ENCODE results near the gene CNNM1.

CNNM1 gene

DNA sequence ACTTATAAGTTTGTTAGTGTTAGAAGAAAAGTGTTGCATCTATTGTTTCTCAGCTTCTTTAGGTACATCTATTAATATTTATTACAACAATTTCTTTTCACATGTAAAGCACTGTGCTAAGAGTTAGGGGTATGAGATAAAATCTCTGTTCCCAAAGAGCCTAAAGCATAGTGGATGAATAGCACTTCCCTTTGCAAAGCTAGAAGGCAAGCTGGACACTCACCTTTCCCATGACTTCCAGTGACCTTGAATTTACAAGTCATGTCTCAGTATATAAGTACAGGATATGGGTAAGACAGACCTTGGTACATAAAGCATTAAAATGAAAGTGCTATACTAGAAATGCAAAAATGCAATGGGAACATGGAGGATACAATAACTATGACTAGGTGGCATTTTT, 8.7 kb downstream of the CNNM1 start:
- DNase-seq (ENCODE audit: low read depth): no peak

DNA sequence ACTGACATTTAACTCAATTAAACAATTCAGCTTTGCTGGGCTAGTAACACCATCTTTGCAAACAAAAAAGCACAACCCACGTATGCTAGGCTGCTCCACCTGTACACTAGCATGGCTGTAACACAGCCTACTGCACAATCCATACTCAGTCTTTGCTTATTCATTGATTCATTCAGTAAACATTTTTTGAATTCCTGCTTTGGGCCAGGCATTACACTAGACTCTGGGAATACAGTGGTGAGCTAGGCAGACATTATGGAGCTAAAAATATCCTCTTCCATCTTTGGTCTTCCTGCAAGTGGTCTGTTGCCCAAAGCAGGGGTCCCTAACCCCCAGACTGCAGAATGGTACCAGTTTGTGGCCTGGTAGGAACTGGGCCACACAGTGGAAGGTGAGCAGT, 9.9 kb downstream of the CNNM1 start:
- peak; percentile 8 for DNase-seq (ENCODE audit: low read depth)

DNA sequence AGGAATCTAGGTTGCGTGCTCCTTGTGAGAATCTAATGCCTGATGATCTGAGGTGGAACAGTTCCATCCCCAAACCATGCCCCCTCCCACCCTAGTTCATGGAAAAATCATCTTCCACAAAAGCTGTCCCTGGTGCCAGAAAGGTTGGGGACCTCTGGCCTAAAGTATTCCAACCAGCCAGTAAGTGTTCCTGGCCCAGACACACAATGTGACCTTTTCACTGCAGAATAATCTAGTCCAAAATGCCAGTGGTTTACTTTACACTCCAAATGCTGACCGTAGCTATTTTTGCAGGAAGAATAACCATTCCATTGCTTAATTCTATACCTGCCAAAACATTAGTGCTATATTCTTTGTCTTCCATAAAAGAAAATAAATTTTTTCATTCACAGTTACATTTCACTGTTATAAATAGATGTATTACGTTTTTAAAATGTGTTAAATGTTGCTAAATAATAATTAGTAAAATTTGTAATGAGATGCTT, 10.4 kb downstream of the CNNM1 start:
- DNase-seq (ENCODE audit: low read depth): no peak

DNA sequence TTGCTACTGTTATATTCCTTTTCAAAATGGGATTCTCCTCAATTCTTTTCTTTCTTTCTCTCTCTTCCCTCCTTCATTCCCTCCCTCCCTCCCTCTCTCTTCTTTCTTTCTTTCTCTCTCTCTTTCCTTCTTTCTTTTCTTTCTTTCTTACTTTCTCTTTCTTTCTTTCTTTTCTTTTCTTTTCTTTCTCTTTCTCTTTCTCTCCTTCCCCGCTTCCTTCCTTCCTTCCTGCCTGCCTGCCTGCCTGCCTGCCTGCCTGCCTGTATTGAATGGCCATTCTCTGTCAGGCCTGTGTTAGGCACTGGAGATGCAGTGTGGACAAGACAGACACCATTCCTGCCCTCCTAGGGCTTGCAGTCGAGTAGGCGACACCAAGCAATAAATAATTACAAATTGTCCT, 11.5 kb downstream of the CNNM1 start:
- DNase-seq (ENCODE audit: low read depth): no peak

DNA sequence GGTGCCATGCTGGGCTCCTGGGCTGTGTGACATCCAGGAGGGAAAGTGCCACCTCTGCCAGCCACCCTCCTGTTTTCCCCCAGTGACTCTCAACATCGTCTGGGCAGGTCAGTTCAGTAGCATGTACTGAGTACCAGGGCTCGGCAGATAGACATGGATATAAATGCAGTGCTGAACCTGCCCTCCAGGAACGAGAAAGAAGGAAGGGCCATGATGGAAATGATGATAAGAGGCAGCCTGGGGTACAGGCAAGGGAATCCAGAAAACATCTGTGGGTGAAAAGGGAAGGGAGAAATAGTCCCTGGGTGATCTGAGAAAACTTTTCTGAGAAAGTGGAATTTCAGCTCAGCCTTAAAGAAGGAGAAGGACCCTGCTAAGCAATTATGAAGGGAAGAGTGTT, 12.1 kb downstream of the CNNM1 start:
- DNase-seq (ENCODE audit: low read depth): no peak

DNA sequence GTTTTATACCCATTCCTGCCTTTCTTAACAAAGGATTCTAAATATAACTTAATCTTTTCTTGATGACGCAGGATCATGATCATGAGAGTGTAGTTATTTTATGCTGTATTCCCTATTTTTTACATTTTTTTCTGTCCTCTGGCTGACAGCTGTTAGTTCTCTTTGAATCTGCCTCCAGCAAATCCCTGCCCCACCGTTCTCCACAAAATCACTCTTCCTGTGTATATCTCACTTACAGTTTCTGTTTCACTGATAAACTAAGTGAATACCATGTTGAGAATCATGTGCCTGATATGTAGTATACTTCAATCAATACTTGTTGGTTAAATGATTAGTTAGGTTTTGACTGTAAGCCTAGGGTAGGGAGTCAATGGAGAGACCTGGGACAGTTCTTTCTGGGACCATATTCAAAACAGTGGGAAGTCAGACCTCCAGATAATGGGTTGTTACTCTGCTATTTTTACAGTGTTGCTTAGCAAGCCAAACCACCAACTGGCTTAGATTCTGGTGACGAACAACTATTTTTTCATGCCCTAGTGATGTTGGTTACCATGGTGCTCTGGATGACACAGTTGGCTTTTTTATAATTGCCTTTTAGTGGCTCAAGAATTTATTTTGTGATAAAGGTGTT, 12.8 kb downstream of the CNNM1 start:
- no peak for DNase-seq (ENCODE audit: low read depth)

DNA sequence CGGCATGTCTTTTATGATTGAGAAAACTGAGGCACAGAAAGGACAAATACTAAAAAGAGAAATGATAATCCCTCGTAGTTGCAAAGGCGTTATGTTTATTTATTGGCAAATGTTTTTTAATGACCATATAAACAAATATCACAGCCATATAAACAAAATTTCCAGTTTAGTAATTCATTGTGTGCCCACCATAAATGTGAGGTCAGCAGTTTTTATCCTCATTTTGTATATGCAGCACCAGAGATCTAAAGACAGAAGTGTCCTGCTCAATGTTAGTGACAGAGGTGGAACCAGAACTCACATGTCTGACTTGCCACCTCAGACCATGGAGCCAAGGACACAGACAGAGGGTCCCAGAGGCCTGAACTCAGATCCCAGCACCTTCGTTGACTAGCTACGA, 14.1 kb downstream of the CNNM1 start:
- no peak for DNase-seq (ENCODE audit: low read depth)

DNA sequence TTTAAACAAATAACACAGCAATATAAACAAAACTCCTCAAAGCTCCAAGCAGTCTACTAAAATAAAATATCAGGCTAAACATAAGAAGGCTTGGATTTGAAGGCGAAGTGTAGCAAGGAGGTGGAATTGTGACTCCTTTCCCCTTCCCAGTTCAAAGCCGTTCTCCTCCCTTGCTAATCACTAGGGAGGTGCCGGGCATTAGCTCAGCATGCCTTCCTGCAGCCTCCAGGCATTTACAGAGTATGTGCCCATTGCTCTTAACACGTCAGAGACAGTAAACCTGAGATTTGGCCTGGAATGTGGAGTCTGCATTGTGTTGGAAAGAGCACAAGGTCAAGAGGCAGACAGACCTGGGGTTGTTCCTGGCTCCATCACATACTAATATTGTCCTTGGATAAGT, 15.6 kb downstream of the CNNM1 start:
- DNase-seq (ENCODE audit: low read depth): no peak

DNA sequence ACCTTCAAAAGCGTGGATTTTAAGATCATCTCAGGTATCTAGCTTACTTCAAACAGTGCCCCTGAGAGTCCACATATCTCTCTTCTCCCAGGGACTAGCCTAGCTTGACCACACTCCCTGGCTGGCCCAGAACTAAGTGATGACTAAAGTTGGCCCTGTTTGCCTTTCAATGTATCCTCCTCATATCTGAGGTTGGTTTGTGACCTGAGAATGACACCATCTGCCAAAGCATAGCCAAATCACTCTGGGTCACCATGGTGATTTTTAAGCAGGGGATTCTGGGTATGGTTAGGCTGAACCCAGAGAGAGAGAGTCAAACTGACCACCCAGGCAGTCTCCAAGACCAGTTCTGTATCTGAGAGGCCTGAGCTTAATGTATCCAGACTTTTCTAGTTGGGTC, 16.2 kb downstream of the CNNM1 start:
- DNase-seq (ENCODE audit: low read depth): no peak

DNA sequence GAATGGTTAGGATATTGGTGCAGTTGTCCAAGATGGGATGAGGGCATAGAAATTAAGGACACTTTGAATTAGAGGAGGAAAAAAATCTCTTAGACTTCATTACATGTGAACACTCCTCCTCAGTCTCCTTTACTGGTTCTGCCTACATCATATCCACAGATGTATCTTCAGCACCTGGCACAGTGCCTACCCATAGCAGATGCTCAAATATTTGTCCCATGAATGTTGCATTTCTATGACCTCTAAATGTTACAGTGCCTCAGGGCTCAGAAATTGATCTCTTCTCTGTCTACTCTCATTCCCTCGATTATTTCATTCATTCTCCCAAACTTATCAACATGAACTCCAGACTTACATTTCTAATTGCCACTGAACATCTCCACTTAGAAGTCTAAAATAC, 17.1 kb downstream of the CNNM1 start:
- peak; percentile 38 for DNase-seq (ENCODE audit: low read depth)

DNA sequence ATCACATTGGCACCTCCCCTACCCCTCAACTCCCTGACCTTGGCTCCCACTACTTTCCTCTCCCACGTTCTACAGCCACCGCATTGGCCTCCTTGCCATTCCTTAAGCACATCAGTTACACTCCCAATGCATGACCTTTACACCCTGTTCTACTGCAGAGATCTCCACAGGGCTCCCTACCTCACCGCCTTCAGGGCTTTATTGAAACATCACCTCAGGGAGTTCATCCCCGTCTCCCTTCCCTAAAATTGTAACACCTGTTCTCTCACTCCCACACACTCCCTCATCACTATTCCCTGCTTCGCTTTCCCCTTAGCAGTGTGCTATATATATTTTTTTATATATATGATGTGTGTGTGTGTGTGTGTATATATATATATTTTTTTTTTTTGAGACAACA, 18.5 kb downstream of the CNNM1 start:
- DNase-seq (ENCODE audit: low read depth): no peak

DNA sequence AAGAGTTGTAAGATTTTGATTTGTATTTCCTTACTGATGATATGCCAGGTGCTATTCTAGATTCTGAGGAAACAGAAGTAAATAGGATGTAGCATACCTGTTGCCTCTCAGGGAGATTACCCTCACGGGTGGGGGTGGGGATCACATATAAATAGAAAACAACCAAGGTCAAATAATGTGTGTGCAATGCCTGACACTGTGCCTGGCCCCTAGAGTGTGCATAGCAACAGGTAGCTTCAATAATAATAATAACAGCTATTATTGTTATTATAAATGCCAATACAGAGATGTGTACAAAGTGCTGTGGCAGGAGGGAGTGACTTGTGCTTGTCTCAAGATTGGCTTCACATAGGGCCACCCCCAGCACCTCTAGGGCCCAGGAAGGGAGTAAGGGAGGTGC, 24.0 kb downstream of the CNNM1 start:
- no peak for DNase-seq (ENCODE audit: low read depth)

DNA sequence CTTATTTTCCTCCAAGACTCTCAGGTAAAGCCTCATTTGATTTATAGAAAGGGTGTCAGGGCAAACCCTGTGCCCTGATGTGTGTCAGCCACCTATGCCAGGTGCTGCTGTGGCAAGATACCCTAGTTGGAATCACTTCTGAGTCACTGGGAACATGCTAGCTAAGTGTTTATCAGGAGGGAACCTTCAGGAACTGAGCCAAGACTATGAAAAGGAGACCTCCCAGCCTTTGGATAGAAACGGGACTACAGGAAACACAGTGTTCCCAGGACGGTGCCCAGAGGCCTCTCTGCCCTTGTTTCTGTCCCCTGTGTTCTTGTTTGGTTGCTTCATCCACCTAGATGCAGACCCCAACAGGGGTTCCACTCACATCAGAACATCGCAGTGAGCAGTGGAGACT, 28.5 kb downstream of the CNNM1 start:
- DNase-seq (ENCODE audit: low read depth): no peak

DNA sequence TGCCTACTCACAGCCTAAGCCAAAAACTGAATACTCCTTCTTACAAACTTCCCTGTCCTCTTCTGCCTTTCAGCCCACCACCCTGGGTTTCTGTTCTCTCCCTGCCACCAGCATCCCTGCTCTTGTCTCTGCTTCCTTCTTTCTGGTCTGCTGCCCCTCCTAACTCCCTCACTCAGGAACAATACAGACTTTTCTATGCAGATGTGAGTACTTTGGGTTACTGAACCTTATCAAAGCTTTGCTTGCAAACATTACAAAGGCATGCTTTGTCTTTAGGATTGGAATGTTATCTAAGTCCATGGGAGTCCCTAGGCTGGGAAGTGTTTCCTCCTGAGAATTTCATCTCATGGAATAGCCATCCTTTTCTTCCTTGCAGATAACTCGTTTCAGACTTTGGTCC, 28.9 kb downstream of the CNNM1 start:
- DNase-seq (ENCODE audit: low read depth): no peak

DNA sequence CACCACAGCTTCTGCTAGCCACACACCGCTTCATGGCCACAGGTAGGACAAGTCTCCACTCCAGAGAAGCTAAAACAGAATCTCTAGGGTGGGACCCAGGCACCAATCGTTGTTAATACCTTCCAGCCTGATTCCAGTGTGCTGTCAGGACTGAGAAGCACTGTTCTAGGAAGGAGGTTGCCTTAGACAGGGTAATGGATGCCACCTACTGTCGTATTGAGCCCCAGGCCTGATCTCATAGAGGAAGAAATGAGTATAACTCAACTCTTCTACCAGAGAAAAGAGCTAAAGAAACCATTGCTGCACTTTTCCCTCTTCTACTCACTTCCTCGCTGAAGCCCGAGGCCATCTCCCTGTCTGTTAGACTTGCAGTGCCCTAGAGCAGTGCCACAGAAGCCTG, 31.8 kb downstream of the CNNM1 start:
- no peak for DNase-seq (ENCODE audit: low read depth)

DNA sequence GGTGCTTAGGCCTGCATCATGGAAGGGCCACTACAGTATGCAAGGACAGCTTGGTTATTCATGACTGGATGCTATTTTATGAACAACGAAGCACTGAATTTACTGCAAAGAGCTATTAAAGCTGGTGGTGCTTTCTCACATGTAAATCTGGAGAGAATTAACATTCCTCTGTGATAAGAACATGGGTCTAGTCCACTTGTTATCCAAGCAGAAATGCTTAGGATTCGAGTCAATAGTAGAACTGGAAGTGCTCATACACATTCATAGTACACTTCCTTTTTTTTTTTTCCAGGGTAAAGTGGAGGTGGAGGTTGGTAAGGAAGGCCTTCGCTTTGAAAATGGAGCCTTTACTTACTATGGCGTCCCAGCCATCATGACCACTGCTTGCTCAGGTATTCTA, 35.0 kb downstream of the CNNM1 start:
- DNase-seq (ENCODE audit: low read depth): no peak

DNA sequence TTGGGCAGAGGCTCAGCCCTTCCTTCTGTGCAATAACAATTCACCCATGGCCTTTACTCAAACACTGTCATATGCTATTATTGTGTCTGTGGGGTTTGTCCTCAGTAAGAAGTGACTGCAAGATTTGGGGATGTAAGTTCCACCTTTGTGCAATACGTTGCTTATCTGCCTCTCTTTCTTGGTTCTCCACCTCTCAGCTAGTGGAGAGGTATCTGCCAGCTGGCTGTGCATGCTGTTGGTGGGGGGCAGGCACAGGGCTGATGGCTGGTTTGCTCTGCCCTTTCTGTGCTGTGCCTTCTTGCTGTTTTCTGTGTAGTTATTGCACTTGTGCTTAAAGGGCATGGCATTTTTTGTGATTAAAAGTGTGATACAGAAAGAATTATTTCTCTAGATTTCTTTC, 36.2 kb downstream of the CNNM1 start:
- no peak for DNase-seq (ENCODE audit: low read depth)

DNA sequence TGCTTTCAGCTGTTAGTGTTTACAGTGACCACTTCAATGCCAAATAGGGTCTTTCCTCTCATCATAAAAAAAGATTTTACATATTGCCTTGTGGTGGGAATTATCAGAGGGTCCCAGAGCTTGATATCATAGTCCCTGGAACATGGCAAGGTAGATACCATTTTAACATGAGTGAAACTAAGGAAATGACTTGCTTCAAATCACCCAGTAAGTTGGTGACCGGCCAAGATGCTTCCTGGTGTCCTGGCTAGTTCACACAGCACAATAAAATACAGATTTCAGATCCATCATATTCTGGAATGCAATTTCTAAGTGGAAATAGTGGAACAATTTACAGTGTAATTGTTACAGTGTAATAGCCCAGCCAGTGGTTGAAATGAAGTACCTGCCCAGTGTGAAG, 36.6 kb downstream of the CNNM1 start:
- DNase-seq (ENCODE audit: low read depth): no peak

DNA sequence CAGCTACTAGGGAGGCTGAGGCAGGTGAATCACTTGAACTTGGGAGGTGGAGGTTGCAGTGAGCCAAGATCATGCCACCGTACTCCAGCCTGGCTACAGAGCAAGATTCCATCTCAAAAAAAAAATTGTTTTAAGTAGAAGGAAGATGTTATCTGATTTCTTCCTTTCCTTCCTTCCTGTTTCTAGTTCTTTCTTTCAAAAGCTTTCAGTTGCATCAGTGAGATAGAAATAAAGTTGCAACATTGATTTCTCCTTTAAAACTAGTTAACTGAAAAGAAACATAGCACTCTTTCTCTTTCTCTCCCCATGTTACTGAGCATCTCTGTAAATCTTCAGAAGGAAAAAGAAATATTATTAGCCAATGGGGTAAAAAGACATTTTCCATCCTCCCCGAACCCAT, 37.5 kb downstream of the CNNM1 start:
- DNase-seq (ENCODE audit: low read depth): no peak

DNA sequence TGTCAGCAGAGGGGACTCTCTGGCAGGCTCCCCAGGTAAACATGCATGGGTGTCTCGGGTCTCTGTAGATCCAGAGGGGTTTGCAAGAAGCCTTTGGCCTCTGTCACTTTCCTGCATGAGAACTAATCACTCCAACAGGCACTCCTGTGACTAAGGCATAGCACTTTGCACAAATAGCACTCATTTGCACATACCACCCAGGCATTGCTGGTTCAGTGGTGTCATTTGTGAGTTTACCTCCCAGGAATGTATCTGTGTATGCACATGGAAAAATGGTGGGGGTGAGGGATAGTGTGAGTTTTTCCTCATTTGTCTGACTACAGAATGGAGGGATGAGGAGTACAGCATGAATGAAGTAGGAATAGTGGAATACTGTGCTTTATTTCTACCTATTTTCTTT, 39.5 kb downstream of the CNNM1 start:
- DNase-seq (ENCODE audit: low read depth): no peak

DNA sequence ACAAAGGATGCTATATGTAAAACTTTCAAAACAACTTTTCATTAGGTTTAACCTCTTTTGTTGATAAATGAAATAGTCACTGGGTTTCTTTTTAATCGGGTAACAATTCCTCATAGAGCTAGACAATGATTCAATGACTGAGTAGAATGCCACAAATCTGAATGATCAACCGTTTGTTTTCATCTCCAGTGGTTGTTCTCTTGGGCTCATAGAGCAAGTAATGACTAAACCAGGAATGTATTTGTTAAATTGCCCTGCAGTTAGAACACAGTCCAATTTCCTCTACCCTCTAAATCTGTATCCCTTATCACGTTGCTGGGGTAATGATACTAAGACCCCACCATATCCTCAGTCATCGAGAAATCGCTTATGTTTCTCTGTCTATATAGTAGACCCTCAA, 40.0 kb downstream of the CNNM1 start:
- no peak for DNase-seq (ENCODE audit: low read depth)

DNA sequence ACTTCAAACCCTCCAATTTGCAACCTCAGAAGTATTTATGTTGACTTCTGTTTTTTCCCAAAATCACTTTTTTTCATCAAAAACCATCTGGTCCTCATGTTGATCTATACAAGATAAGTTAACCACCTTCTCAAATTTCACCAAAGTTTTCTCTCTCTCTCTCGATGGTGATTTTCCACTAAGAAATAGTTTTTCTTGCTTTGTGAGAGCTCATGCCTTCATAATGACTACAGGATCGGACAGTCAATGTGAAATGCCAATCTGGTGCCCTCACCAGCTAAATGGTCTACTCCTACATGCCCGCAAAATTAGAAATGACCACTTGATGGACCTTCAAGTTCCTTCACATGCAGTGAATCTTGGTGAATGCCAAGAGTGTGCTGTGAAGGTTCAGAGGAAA, 40.4 kb downstream of the CNNM1 start:
- DNase-seq (ENCODE audit: low read depth): no peak

DNA sequence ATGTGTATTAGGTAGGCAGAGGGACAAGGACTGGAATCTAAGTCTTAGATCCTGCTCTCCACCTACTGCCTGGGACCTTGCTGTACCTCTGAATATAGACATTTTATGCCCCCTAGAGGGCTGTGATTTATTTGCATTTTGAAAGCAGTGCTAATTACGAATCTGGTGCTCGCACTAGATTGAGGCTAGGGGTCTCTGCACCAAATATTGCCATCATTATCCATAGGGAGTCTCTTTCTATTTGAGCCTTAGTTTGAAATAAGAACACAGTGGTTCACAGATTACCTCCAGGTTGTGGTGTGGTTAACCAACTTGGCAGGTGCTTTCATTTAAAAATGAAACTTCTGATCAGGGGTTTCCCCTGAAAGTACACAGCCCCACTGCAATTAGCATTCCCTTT, 41.8 kb downstream of the CNNM1 start:
- DNase-seq (ENCODE audit: low read depth): peak; percentile 23

DNA sequence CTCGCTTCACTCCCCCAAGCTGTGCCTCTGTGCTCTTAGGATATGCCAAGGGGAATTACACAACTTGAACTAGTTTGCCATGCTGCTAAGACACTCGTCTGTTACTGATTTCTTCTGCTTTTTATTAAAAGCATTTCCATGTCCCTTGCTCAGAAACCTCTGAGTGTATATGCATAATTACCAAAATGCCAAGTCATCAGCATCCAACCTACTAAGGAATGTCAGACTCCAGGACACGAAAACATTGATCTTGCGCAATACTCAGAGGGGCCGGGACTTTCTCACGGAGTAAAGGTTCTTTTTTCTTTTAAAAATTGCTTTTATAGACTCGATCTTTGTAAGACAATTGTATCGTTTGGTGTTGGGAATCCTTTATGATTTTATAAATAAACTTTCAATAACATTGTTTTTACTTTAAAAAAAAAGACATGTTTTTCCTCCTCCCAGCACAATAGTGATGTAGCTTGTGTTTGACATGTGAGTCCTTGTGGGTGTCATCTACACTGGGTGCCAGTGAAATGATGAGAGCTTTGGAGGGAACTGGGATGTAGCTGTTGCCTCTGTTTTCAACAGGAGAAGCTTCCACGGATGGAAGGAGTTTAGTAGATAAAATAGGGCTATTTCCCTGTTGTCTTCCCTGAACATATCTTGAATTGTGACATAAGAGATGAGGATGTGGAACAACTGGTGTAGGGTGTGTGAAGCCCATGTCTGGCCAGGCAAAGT, 43.6 kb downstream of the CNNM1 start:
- DNase-seq (ENCODE audit: low read depth): peak; percentile 68
